Femur (tissue), 1 donor: ENCODE measurements around the gene KRT3.

Source experiments
- DNase-seq: peaks from one replicate; pipeline ENCODE4 v3.0.0-alpha.2; 2017

Gene KRT3

DNA sequence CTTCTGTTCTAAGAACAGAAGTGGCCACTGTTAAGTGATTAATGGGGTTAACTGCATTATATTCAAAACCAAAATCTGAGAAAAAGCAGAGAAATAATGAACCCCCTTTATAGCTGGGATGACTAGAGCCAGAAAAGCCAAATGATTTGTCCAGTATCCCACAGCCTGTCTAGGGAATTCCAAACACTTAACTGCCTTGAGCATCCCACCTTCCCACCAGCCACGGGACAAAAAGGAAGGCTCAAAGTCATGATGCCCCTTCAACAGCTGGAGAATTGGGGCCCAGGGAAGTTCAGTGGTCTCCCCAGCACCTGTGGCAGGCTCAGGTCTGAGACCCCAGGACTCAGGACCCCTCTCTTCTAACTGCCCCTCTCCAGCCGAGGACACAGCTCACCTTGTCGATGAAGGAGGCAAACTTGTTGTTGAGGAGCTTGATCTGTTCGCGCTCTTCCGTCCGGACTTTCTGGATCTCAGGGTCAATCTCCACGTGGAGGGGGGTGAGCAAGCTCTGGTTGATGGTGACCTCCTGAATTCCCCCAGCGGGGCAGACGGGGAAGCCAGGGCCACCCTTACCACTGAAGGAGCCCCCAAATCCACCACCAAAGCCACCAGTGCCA lies 17.4 kb upstream of the KRT3 start:
- no peak for DNase-seq

DNA sequence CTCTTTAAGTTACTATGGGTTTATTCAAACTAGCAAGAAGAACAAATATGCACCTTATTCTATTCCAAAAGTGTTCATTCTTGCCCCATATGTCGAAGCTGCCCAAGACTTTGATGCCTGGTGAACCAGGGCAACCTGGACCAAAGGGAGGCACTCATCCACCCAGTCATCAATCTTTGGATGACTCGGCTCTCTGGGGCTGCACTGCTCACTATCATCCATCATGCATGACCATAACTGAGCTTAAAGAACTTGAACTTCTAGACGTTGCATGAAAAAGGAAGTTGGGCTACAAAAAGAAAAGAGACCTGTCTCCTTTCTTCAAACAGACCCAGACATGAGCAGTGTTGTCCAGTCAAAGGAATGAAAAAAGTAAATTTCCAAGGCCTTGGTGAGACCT lies 16.8 kb upstream of the KRT3 start:
- no peak for DNase-seq

DNA sequence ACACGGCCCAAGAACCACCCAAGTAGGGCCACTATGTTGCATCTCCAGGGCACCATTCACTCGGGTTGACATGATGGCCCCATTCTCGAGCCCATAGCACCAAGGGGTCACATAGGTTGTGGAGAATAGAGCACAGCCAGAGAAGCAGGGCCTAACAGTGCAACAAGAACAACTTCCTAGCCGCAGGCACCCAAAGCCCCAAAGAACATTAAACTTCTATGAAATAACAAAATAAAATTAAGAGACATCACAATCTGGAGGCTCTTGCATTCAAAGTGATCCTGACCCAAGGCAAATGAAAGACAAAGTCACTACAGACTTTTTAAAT lies 16.1 kb upstream of the KRT3 start:
- DNase-seq: no peak

DNA sequence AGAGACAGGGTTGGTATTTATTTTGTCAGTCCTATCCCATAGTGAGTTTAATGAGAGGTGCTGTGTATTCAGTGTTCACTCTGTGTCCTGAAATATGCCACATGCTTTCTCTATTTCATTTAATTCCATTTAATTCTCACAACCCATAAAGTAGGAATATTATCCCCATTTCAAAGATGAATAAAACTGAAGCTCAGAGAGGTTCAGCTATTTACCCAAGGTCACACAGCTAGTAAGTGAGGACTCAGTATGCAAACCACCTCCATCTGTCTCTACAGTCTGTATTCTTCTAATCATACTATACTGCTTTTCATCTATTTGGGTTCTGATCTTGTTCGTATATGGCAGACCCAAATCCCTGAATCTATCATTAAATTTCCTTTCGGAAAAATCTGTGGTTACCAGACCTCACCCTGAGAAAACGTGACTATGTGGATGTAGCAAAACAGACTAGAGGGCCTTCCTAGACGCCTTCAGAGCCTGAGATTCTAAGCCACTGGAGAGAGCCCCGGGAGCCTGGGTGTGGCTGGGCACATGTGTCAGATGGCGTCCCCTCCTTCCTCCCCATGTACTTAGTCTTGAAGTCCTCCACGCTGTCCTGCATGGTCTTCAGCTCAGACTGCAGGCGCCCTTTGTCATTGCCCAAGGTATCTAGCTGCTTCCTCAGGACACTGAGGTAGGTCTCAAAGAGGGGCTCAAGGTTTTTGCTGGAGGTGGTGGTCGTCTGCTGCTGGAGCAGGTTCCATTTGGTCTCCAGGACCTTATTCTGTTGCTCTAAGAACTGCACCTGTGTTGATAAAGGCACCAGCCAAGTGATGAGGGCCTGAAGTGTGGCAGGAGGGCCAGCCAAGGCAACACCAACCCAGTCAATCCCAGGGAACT lies 15.5 kb upstream of the KRT3 start:
- no peak for DNase-seq

DNA sequence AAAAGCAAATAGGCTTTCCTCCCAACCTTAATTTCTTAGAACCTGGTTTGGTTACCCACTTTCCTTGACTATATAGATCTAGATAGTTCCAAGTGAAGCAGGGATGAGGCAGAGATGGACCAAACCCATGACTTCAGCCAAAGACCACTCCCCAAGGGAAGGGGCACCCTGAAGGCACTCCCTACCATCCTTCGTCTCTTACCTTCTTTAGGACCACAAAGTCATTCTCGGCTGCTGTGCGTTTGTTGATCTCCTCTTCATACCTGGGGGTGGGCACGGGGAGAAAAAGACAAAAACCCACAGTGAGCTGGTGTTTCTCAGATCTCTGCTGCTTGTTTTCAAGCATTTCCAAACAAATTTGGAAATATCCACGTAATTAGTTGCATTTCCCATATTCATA lies 14.6 kb upstream of the KRT3 start:
- DNase-seq: no peak

DNA sequence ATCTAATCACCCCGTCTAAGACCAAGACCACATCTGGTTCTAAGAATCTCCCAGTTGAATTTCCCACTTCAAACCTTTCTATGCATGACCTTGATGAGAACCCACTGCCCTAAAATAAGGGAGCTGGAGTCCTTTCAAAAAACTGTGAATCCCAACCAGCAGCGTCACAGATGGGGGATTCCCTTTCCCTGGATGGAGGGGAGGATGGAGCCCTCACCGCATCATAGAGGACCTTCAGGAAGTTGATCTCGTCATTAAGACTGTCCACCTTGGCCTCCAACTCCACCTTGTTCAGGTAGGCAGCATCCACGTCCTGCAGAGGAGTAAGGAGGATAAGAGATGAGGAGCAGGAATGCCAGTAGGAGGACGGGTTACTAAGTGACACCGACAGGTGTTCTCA lies 13.2 kb upstream of the KRT3 start:
- no peak for DNase-seq

DNA sequence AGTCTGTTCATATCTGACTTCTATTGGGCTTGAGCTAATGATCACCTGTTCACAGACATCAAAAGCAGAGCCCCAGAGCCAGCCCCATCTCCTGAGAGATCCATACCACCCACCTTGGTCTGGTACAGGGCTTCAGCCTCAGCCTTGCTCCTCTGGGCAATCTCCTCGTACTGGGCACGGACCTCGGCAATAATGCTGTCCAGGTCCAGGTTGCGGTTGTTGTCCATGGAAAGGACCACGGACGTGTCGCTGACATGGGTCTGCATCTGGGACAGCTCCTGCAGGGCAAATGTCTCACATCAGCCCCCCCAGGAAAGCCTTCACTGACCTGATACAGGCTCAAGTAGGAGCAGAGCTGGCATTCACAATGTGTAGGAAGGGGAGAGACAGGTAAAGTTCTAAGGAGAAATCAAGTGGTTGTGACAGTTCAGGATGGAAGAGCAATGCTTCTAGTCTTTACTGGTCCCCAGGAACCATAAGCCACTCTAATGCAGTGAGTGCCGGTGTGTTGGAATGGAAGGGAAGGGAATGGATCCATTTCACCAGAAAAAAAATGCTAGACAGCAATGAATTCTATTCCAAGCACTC lies 12.8 kb upstream of the KRT3 start:
- DNase-seq: no peak

DNA sequence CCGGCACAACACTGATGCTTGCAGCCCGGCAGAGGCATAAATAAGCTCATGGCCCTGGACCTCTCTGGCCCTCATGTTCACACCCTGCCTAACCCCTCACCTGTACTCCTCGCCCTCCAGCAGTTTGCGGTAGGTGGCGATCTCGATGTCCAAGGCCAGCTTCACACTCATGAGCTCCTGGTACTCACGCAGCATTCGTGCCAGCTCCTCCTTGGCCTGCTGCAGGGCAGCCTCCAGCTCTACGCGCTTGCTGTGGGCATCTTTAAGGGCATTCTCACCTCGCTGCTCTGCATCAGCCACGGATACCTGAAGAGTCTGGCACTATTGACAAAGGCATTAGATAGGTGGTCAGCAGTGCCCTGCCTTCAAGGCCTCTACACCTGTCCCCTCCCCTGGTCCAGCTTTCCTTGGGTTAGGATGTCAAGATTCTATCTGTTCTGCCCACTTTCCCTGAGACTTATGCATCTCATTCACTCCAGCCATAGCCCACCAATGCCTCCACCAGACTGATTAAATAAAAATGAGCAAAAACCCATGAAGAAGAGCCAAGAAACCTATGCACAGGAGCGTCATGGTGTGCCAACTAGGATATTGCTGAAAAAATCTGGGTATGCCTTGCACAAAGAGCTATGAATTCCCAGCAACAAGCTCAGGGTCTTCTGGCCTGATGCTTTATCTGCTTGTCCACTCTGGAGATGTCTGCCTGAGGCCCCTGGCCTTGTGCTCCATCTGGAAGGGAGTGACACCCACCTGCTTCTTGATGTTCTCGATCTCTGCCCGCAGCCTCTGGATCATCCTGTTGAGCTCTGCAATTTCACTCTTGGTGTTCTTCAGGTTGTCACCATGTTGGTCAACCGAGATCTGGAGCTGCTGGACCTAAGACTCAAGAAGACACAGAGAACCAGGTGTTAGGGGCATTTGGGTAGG lies 11.9 kb upstream of the KRT3 start:
- DNase-seq: no peak

DNA sequence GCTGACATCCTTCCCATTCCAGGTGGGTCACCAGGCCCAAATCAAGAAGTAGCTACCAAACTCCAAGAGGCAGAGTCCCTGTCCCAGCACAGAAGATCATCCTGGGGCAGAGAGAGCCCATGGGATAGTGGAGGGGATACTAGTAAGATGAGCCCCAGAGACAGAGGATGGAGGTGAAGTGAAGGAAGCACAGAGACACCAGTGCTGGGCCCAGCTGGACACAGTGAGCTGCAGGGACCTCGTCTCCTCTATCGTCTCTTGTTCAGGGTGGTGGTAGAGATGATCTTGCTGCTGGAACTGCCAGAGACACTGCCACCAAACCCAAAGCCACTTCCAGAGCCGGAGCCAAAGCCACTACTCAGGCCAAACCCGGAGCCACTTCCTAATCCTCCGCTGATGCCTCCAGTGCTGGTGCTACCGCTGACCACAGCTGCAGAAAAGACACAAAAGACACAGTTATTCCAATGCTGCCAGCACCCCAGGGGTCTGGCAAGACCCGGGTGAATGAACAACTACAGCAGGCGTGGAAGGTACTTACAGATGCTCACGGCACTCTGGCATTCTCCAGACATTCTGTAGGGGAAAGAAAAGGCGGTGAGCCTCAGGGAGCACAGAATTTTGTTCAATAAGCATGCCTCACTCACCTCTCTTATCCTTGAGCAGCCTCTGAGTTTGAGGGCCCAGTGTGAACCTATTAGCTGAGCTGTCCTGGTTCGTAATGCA lies 11.1 kb upstream of the KRT3 start:
- no peak for DNase-seq

DNA sequence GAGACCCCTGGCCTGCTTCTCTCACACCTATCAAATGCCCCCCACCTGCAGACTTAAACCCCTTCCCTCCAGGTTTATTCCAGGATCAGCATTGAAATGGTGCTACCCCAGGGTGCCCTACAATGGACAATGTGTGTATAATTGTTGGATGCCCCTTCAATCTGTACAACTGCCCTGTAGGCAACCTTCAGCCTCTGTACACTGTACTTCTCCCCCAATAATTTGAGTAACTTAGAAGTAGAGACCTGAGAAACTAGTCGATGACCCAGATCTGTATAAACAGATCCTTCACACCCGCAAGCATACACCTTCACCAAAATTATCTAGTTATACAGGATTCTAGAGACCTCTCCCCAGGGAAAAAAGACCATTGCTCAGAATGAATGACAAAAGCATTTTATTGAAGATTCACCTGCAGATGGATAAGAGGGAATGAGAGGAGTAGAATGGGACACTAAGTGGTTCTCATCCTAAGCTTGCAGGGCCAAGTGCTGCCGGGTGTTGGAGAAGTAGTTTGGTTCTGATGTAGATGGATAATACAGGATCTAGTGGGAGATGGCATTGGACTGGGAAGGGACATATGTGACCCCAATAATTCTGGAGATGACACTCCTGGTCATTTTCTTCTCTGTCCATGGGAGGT lies 10.4 kb upstream of the KRT3 start:
- DNase-seq: no peak

DNA sequence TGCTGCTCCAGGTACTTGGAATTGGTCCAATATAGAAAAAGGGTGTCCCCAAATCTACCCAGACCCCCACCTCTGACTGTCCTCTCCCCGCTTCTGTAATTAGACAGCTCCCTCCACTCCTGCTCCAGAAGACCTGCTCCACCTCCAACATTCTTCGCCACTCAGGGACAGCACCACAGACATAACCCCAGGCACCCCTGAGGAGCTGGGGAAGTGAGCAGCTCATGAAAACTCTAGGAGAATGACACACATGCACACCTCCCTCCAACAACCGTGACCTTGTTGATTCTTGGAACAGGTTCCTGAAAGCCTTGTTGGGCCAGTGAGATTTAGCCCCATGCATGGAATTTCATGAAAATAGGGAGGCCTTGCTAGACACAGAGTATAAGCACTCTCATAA lies 9.8 kb upstream of the KRT3 start:
- DNase-seq: no peak

DNA sequence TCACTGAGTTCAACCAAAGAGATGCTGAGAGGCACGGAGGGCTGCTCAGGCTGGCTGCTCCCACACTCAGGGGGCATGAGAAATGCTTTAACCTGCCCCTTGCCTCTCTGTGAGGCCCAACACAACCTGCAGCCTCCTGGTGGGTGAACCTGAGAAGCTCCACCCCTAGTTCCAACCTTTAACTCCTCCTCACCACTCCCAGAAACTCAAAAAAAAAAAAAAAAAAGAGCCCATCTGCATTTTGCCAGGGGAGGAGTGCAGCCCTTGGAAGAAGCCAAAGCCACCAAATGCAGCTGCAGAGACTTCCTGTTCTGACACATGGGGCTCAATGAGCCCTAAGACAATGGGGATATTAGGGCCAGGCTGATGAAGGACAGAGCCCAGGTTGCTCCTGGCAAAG lies 9.1 kb upstream of the KRT3 start:
- DNase-seq: no peak

DNA sequence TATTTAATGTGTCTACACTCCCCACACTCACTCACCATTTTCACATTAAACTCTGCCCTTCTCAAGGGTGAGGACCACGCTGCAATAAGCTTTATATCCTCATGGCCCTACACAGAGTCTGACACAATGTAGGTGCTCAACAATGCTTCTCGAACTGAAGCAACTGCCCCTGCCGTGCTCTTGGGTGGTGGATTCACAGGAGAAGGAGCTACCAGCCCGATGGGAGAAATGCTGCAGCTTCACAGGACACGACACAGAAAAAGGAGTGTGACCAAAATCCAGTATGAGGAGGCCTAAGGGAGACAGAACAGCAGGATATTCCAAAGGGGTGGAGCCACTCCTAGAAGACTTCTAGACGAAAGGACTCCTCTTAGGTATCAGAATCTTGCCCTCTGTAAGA lies 6.5 kb upstream of the KRT3 start:
- no peak for DNase-seq

DNA sequence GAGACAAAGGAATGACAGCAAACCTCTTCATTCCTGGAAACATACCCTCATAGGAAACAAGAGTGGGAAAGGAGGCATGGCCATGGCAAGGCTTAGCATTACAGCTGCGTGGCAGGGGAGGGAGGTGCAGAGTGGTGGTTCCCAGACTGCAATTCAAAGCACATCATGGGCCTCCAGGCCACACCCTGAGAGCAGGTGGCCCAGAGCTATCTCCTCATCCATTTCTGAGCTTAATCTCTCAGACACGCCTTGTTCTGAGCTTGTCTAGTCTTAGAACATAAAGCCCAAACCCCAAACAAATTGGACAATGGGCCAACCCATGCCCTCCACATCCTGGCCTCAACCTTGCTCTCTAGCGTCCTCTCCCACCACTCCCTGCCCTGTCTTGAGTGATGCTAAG lies 5.9 kb upstream of the KRT3 start:
- DNase-seq: no peak

DNA sequence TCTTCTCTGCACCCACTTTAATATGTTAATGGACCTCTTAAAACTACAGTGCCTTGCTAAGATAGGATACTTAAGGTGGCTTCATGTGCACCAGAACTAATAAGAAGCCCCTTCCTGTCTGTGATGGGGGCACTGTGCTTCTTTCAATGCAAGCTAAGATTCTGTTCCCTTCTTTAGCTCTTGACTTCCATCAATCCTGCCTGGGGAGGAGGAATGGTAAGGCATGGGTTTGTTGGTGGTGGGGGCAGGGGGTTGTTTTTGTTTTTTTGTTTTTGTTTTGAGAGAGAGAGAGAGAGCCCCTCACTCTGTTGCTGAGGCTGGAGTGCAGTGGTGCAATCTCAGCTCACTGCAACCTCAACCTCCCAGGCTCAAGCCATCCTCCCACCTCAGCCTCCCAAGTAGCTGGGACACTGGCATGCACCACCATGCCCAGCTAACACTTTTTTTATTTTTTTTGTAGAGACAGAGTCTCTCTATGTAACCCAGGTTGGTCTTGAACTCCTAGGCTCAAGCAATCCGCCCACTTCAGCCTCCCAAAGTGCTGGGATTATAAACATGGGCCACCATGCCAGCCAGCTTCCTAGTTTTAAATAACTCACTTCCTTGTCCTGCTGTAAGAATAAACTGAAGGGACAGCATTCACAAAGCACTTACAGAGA lies 4.5 kb upstream of the KRT3 start:
- DNase-seq: no peak

DNA sequence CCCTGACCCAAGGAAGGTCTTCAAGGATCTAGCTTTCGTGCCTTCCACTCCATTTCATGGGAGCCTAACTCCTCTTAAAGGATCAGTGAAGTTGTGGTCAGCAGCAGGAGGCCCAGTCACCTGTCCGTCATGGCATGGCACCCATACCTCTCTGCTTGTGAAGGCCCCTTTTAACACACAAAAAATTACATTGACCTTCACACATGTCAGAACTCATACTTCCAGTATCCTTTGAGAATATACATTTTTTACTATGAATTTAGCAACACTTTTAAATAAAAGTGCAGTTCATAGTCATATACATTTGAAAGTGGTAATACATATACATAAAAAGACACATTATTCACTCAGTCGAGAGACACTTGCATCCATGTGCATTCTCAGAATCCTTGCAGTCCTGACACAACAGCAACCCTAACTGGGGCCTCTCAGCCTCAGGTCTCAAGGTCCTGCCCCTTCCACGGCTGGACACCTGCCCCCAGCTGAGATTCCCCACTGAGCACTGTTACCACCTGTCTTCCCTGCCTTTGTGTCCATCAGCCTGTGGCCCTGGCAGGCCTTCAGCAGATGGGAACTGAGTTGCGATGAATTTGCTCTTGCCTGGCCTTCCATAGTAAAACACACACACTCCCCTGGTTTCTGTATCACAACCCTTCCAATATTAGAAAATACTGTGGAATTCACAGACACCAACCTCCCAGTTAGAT lies 3.7 kb upstream of the KRT3 start:
- DNase-seq: no peak

DNA sequence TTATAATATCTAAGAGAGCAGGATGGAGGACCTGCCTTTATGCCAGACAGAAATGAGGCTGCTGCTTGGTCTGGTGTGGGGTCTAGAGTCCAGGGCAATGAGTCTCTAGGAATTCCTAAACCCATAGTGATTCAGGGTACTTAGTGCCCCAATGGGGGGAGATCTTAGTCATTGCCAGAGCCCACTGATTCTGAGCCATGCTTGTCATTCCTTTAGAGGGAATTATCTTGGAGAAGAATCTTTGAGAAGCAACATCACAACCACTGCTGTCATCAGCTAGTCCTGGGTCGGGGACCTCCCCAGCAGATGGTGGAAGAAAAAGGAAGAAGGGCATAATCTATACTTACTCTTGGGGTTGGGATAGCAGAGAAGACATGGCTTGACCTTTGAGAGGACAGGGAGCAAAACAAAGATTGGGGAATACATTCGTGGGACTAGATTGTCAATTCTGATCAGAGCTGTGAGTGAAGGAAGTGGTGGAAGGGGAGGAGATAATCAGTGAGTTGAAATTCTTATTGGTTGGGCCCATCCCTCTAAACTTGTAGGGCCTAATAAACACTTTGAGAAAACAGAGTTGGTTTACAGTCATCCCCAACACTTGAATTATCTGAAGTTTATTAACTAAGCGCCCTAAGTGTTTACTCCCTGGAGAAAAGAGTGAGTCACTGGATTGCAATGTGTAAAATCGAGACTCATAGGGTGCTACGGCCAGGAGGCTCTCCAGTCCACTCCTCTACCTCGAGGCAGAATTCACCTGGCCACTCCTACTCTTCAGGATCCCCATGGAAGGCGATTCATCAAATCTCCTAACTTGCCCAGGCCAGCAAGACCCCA lies 3.0 kb upstream of the KRT3 start:
- DNase-seq: no peak

DNA sequence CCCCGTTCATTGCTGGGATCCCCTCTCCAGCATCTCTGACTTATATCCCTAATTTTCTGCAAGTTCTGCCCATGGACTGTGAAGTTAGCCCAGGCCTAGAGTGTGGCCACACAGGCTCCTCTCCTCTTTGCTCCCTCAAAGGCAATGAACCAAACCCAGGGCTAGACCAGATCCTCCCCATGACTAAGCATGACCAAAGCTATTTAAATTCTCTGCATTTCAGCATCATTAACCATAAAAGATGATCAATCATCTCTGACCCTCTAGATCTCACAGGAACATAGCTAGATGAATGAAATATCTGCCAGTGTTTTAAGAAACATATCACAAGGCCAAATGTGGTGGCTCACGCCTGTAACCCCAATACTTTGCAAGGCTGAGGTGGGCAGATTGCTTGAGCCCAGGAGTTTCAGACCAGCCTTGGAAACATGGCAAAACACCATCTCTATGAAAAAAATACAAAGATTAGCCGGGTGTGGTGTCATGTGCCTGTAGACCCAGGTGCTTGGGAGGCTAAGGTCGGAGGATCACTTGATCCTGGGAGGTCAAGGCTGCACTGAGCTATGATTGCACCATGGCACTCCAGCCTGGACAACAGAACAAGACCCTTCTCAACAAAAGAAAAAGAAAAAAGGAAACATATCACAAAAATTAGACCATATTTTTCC lies 2.2 kb upstream of the KRT3 start:
- no peak for DNase-seq

DNA sequence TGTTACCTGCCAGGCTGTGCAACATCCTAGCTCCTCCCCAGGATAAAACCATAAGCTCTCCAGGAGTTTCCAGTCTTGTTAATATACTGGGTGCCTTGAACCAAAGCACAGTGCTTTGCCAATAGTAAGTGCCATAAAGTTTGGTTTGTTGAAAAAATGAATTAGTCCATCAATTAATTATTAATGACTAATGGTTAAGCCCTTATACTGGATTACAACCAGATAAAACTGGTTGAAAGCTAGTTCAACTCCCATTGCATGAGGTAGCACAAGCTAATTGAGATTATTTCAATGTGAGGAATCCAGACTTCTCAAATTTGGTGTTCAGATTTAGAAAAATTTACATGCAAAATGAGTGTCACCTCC lies 1.6 kb upstream of the KRT3 start:
- no peak for DNase-seq
